HG03159 (cell line): ENCODE data around the gene SLC24A4.

Experiments
- ATAC-seq: cut with Tn5 transposase; IDR thresholded peaks from one replicate; pipeline ENCODE4 v1.9.1; 2021; ENCODE audit warnings: mild to moderate bottlenecking, moderate library complexity; ENCODE audit not compliant: unreplicated experiment

The SLC24A4 gene

GRCh38 chr14:92538412-92538985, 215.5 kb downstream of the SLC24A4 start:
- peak; percentile 83 for ATAC-seq

GRCh38 chr14:92539419-92539818, 216.5 kb downstream of the SLC24A4 start:
- ATAC-seq = no peak

- ATAC-seq = no peak
Measured at GRCh38 chr14:92539875-92540274, 216.9 kb downstream of the SLC24A4 start.

GRCh38 chr14:92540472-92541048, 217.6 kb downstream of the SLC24A4 start:
- no peak for ATAC-seq

GRCh38 chr14:92542766-92543554, 220.0 kb downstream of the SLC24A4 start:
- no peak for ATAC-seq

- ATAC-seq = no peak
Measured at GRCh38 chr14:92544051-92544720, 221.2 kb downstream of the SLC24A4 start.

GRCh38 chr14:92546347-92547053, 223.5 kb downstream of the SLC24A4 start:
- no peak for ATAC-seq

GRCh38 chr14:92549105-92549858, 226.3 kb downstream of the SLC24A4 start:
- ATAC-seq = no peak

GRCh38 chr14:92549859-92550230, 226.9 kb downstream of the SLC24A4 start:
- ATAC-seq = no peak
